Hematopoietic multipotent progenitor cell (in vitro differentiated cells): ENCODE measurements around the gene HCK. TPM values are rescaled to one million over a fixed set of nuclear protein-coding genes. Genes with fewer than 3 reads are reported as not detected.

ENCODE experiments used
- DNase-seq, 3 donors: peaks; one replicate each; pipeline ENCODE4 v3.0.0-alpha.2; 2011 to 2015; ENCODE audit warnings: low read depth in 2 of 3, low spot score in 2 of 3
- total RNA-seq: library from RNA; depleted of rRNA; stranded (reverse); fragments of >200 nt; gene quantifications from one replicate; pipeline ENCODE4 v1.2.3, GENCODE V29; 2012

The HCK gene
- total RNA-seq, result 23.4 TPM

- peak in 1 of 3 donors; percentile 23 for DNase-seq
These were observed at the start of gene HCK for GRCh38 chr20:32052090-32052777. HCK (plus strand) TSS chr20:32052242.

GRCh38 chr20:32003325-32003724 lies 48.7 kb upstream of the HCK start:
- no peak for DNase-seq

DNA sequence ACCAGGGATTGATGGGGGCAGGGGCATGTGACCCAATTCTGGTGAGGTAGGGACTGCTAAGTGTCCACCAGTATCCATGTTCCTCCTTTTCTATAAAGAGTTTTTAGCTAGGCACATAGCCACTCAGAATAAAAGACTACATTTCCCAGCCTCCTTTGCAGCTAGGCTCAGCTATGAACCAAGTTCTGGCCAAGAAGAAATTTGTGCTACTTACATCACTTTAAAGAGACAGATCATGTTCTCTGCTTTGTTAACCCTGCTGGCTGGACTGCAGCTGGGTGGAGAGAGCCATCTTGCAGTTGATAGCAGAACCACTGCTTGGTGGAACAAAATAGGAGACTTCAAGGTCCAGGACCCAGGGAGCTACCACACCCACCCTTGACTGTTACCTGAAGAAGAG lies 47.1 kb upstream of the HCK start:
- peak in 1 of 3 donors; percentile 20 for DNase-seq

DNA sequence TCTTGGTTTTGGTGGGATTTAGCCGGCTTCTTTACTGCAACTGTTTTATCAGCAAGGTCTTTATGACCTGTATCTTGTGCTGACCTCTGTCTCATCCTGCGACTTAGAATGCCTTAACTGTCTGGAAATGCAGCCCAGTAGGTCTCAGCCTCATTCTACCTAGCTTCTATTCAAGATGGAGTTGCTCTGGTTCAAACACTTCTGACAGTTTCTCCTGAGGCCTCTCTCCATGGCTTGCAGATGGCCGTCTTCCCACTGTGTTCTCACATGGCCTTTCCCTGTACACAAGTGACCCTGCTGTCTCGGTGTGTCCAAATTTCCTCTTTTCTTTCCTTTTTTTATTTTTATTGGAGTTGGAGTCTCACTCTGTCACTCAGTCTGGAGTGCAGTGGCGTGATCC lies 46.0 kb upstream of the HCK start:
- no peak for DNase-seq

- no peak for DNase-seq
These were observed 44.9 kb upstream of the HCK start for GRCh38 chr20:32006841-32007786.

- DNase-seq, result no peak
These were observed 44.0 kb upstream of the HCK start for GRCh38 chr20:32007787-32008616.

- DNase-seq, result no peak
These were observed 42.5 kb upstream of the HCK start for GRCh38 chr20:32009564-32009963.

- no peak for DNase-seq
These were observed 41.9 kb upstream of the HCK start, which contains the start of gene CCM2L for GRCh38 chr20:32010101-32010500. CCM2L (plus strand) TSS chr20:32010438; CDS start chr20:32010455, 17 bp downstream.

GRCh38 chr20:32010666-32011065 lies 41.4 kb upstream of the HCK start:
- DNase-seq, result no peak

- no peak for DNase-seq
These were observed 39.8 kb upstream of the HCK start for GRCh38 chr20:32012159-32012688.

DNA sequence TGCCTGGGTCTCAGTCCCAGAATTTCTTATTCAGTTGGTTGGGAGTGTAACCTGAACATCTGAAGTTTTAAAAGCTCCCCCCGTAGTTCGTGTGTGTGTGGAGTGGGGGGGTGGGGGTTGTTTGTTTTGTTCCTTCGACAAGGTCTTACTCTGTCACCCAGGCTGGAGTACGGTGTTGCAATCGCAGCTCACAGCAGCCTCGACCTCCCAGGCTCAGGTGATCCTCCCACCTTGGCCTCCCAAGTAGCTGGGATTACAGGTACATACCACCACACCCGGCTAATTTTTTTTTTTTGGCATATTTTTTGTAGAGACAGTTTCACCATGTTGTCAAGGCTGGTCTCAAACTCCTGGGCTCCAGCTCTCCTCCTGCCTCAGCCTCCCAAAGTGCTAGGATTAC lies 38.7 kb upstream of the HCK start:
- no peak for DNase-seq

DNA sequence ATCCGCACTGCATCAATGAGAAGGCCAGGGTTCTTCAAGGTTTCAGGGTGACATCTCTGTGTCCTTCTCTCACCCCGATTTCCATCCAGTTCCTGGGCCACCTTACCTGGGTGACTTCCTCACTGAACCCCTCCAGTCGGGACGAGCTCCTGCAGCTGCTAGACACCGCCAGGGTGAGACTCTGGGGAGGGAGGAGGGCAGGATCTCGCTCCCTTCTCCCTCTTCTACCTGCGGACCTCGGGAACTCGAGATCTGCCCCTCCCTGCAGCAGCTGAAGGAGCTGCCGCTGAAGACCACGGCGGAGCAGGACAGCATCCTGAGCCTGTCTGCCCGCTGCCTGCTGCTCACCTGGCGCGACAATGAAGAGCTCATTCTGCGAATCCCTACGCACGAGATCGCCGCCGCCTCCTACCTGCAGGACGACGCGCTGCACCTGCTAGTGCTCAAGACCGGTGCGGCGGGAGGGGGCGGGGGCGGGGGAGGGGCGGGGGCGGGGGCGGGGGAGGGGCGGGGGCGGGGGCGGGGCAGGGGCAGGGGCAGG lies 34.3 kb upstream of the HCK start:
- peak in 2 of 3 donors; percentile 25 to 32 for DNase-seq

- DNase-seq, result peak in 2 of 3 donors; percentile 10 to 34
These were observed 33.5 kb upstream of the HCK start for GRCh38 chr20:32018269-32019155.

DNA sequence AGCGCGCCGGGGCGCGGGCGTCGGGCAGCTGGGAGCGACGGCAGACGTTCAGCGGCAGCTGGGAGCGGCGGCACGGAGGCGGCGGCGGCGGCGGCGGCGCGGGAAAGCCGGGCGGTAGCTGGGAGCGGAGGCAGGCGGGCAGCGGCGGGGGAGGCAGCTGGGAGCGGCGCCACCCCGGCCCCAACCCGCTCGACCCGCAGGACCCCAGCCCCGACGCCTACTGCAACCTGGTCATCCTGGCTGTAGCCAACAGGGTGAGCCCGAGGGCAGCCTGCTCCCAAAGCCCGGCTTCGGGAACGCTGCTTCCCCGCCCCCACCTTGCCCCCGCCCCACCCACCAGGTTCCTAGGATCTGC lies 32.9 kb upstream of the HCK start:
- DNase-seq, result no peak

DNA sequence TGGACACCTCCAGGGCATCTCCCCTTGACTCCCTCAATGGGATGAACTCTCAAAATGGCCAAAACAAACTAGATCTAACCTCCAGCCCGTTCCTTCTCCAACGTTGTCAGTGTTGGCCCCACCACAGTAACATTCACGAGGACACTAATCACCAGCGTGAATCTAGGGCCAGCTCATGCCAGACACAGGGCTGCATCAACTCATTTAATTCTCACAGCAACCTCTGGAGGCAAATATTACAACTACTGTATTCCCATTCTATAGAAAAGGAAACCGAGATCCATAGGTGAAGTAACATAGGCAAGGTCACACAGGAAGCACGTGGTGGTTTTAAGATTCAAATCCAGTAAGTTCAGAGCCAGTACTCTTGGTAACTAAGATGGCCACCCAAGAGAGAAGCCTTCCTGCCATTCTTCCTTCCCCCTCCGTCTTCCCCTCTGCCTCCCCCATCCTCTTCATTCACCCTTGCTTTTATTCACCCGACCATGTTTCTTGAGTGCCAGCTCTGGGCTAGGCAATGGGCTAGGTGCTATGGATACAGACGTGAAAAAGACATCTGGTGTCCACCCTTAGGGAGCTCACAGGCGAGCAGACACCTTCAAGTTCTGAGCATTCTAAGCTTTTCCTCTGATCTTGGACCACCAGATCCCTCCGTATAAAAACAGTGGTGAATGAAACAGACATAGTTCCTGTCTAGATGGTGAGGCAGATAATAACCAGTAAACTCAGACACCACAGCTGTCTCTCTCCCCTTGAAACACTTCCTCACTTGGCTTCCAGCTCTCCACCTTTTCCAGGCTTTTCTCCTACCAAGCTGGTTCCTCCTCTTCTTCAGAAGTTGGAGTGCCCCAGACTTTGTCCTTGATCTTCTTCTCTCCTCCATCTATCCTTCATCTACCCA lies 32.2 kb upstream of the HCK start:
- peak in 1 of 3 donors; percentile 34 for DNase-seq

GRCh38 chr20:32021091-32021490 lies 31.0 kb upstream of the HCK start:
- no peak for DNase-seq

- peak in 1 of 3 donors; percentile 41 for DNase-seq
These were observed 27.3 kb upstream of the HCK start for GRCh38 chr20:32024683-32025295.

DNA sequence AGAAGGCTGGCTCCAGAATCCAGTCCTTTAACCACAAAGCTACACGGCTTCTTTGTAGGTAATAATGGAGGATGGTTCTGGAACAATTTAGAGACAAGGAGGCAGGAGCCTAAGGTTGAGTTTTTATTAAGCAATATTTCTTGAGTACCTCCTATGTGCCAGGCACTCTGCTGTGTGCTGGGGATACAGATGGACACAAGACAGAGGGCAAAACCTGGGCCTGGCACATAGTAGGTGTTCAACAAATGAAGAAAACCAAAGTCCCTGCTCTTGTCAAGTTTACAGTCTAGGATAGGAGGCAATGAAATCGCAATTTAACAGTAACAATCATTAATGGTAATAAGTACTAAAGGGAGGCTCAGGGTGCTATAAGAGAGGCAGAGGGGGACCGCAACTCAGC lies 24.4 kb upstream of the HCK start:
- DNase-seq, result no peak
